IMR-90 (cell line): ENCODE data around the gene PPP1R2. TPM values are rescaled to one million over a fixed set of nuclear protein-coding genes. Genes with fewer than 3 reads are reported as not detected.

Experiments
- ATAC-seq: fragments of 200-7000 bp; cut with Tn5 transposase; 2 replicates; pipeline ENCODE4 v1.9.1; 2020; ENCODE audit warnings: low read depth, mild to moderate bottlenecking, moderate library complexity
- BruUV-seq: library from RNA; stranded (reverse); fragments of 400-500 nt; replicated peaks from 2 replicates; lab custom pipeline; 2021; lab: Mats Ljungman, UMichigan
- CTCF ChIA-PET: fragments of 300-600 bp; formaldehyde crosslinking; extraction: SDS; loops from one replicate; lab custom pipeline; 2021; ENCODE audit warnings: antibody characterized with exemption; lab: Yijun Ruan, JAX
- POLR2A ChIA-PET: fragments of 300-600 bp; sonication (Branson Sonifier 250); formaldehyde crosslinking; loops from one replicate; lab custom pipeline; 2022; ENCODE audit warnings: antibody characterized with exemption; ENCODE audit not compliant: unreplicated experiment; lab: Charles Lee
- DNase-seq: peaks from one replicate; pipeline ENCODE4 v3.0.0; 2013
- H2AFZ ChIP-seq: replicated peaks from 2 replicates; pipeline ENCODE3; 2013; ENCODE audit warnings: low read length, mild to moderate bottlenecking; ENCODE audit not compliant: poor library complexity
- H2AK5ac ChIP-seq: 2 replicates; pipeline ENCODE4 v1.6.1; 2013; ENCODE audit warnings: low read depth, low read length, inconsistent platforms
- H2AK9ac ChIP-seq: replicated peaks from 2 replicates; pipeline ENCODE3; 2013; ENCODE audit warnings: mild to moderate bottlenecking, low read depth, low read length, moderate library complexity; ENCODE audit not compliant: poor library complexity
- H2BK120ac ChIP-seq: 2 replicates; pipeline ENCODE4 v1.6.1; 2013; ENCODE audit warnings: low read depth, low read length, inconsistent platforms
- H2BK15ac ChIP-seq: 3 replicates; pipeline ENCODE4 v1.6.1; 2013; ENCODE audit warnings: low read depth, low read length, inconsistent platforms
- H2BK20ac ChIP-seq: 2 replicates; pipeline ENCODE4 v1.6.1; 2013; ENCODE audit warnings: low read depth, mild to moderate bottlenecking, inconsistent platforms, low read length, moderate library complexity
- H2BK5ac ChIP-seq: 2 replicates; pipeline ENCODE4 v1.6.1; 2013; ENCODE audit warnings: mild to moderate bottlenecking, low read depth, low read length, inconsistent platforms; ENCODE audit not compliant: poor library complexity, severe bottlenecking
- H3K14ac ChIP-seq: replicated peaks from 2 replicates; pipeline ENCODE4 v1.6.1; 2013; ENCODE audit warnings: low read depth, low read length, inconsistent platforms
- H3K18ac ChIP-seq: 2 replicates; pipeline ENCODE4 v1.6.1; 2013; ENCODE audit warnings: low read depth, low read length, control low read depth
- H3K23ac ChIP-seq: 2 replicates; pipeline ENCODE4 v1.6.1; 2013; ENCODE audit warnings: low read depth, low read length, inconsistent platforms
- H3K27ac ChIP-seq: 2 replicates; pipeline ENCODE4 v1.5.1; 2013; ENCODE audit warnings: mild to moderate bottlenecking, control low read depth, low read length; ENCODE audit not compliant: insufficient read depth
- H3K27me3 ChIP-seq: 2 replicates; pipeline ENCODE4 v1.6.1; 2013; ENCODE audit warnings: low read length; ENCODE audit not compliant: control insufficient read depth, insufficient read depth
- H3K36me3 ChIP-seq: 2 replicates; pipeline ENCODE4 v1.6.1; 2013; ENCODE audit warnings: low read length, mixed read lengths; ENCODE audit not compliant: control insufficient read depth, insufficient read depth
- H3K4ac ChIP-seq: 2 replicates; pipeline ENCODE4 v1.6.1; 2013; ENCODE audit warnings: low read depth, low read length, inconsistent platforms
- H3K4me1 ChIP-seq: 2 replicates; pipeline ENCODE4 v1.6.1; 2013; ENCODE audit warnings: low read length, mixed read lengths; ENCODE audit not compliant: control insufficient read depth, insufficient read depth
- H3K4me2 ChIP-seq: 2 replicates; pipeline ENCODE4 v1.6.1; 2013; ENCODE audit warnings: low read depth, mild to moderate bottlenecking, control low read depth, low read length, moderate library complexity
- H3K4me3 ChIP-seq: 2 replicates; pipeline ENCODE4 v1.5.1; 2013; ENCODE audit warnings: low read depth, mild to moderate bottlenecking, control low read depth, low read length, moderate library complexity; ENCODE audit not compliant: insufficient read depth
- H3K56ac ChIP-seq: 2 replicates; pipeline ENCODE4 v1.6.1; 2013; ENCODE audit warnings: low read length, inconsistent platforms; ENCODE audit not compliant: insufficient read depth; ENCODE audit errors: extremely low read depth
- H3K79me1 ChIP-seq, 2 experiments: 2 replicates each; pipeline ENCODE4 v1.6.1; 2013; ENCODE audit warnings: low read length in 2 of 2, inconsistent platforms in 1 of 2, low read depth in 1 of 2
- H3K9ac ChIP-seq: 2 replicates; pipeline ENCODE4 v1.6.1; 2013; ENCODE audit warnings: low read depth, low read length, control low read depth
- H3K9me1 ChIP-seq: 2 replicates; pipeline ENCODE4 v1.6.1; 2013; ENCODE audit warnings: low read length, inconsistent platforms; ENCODE audit not compliant: insufficient read depth
- H3K9me3 ChIP-seq: 2 replicates; pipeline ENCODE4 v1.6.1; 2013; ENCODE audit warnings: low read length; ENCODE audit not compliant: control insufficient read depth, insufficient read depth
- H4K20me1 ChIP-seq: 2 replicates; pipeline ENCODE4 v1.6.1; 2013; ENCODE audit warnings: low read length, inconsistent platforms; ENCODE audit not compliant: insufficient read depth
- H4K5ac ChIP-seq: 2 replicates; pipeline ENCODE4 v1.6.1; 2013; ENCODE audit warnings: mild to moderate bottlenecking, low read depth, low read length, control low read depth
- H4K8ac ChIP-seq, 2 experiments: 2 replicates each; pipeline ENCODE4 v1.6.1; 2013; ENCODE audit warnings: low read depth in 2 of 2, low read length in 2 of 2, control low read depth in 1 of 2, inconsistent platforms in 1 of 2
- H4K91ac ChIP-seq: 2 replicates; pipeline ENCODE4 v1.6.1; 2013; ENCODE audit warnings: low read depth, low read length, inconsistent platforms; ENCODE audit not compliant: insufficient read depth
- BHLHE40 ChIP-seq: fragments of 150-350 bp; IDR thresholded peaks from 2 replicates; pipeline ENCODE4 v1.6.1; 2016; ENCODE audit warnings: mild to moderate bottlenecking, low read depth, low read length
- CHD1 ChIP-seq: IDR thresholded peaks from 2 replicates; pipeline ENCODE4 v1.6.1; 2012; ENCODE audit warnings: low read depth, low read length, improper control_type of control experiment
- FOS ChIP-seq: fragments of 150-350 bp; IDR thresholded peaks from 2 replicates; pipeline ENCODE4 v1.6.1; 2016; ENCODE audit warnings: low read depth, low read length
- MAFK ChIP-seq: IDR thresholded peaks from 2 replicates; pipeline ENCODE4 v1.6.1; 2012; ENCODE audit warnings: low read depth, low read length, improper control_type of control experiment
- MAZ ChIP-seq: IDR thresholded peaks from 2 replicates; pipeline ENCODE4 v1.6.1; 2012; ENCODE audit warnings: low read depth, mild to moderate bottlenecking, low read length, improper control_type of control experiment, moderate library complexity, borderline replicate concordance
- MXI1 ChIP-seq: IDR thresholded peaks from 2 replicates; pipeline ENCODE4 v1.6.1; 2012; ENCODE audit warnings: low read depth, mild to moderate bottlenecking, low read length, moderate library complexity, borderline replicate concordance
- NFE2L2 ChIP-seq: fragments of 150-350 bp; IDR thresholded peaks from 2 replicates; pipeline ENCODE4 v1.6.1; 2016; ENCODE audit warnings: low read depth, mild to moderate bottlenecking, low read length
- RAD21 ChIP-seq: IDR thresholded peaks from 2 replicates; pipeline ENCODE4 v1.6.1; 2012; ENCODE audit warnings: low read length, improper control_type of control experiment
- RFX5 ChIP-seq: IDR thresholded peaks from 2 replicates; pipeline ENCODE4 v1.8.0; 2012; ENCODE audit warnings: low read depth, mild to moderate bottlenecking, low read length, moderate library complexity
- SMC3 ChIP-seq: fragments of 150-350 bp; IDR thresholded peaks from 2 replicates; pipeline ENCODE4 v1.6.1; 2016; ENCODE audit warnings: low read depth, mild to moderate bottlenecking, antibody characterized with exemption, low read length, moderate library complexity
- whole genome bisulfite sequencing, 2 experiments: methylation state at CpG; one replicate each; pipeline versions ENCODE4 v1.1.5 to v1.1.7; 2013; ENCODE audit warnings: missing lambda C conversion rate in 2 of 2; ENCODE audit not compliant: insufficient read length in 1 of 2; ENCODE audit errors: extremely low coverage in 2 of 2; 5-methylcytosine and 5-hydroxymethylcytosine counted together
- dilution Hi-C: fragments of 300-500 bp; cut with HindIII; formaldehyde crosslinking; loops from one replicate; pipeline ENCODE4 v1.14.3; 2018; ENCODE audit warnings: low sequenced_read_pairs; ENCODE audit not compliant: unreplicated experiment
- in situ Hi-C: fragments of 300-500 bp; cut with MboI; formaldehyde crosslinking; loops from 3 replicates; pipeline ENCODE4 v1.14.3; 2019; ENCODE audit warnings: low sequenced_read_pairs, inconsistent platforms, mixed read lengths
- intact Hi-C: fragments of 100-400 bp; cut with micrococcal nuclease; formaldehyde crosslinking; loops from 2 replicates; pipeline ENCODE4 v1.10.0; 2022
- polyA plus RNA-seq, 3 experiments: library from polyadenylated mRNA; depleted of rRNA; stranded (reverse); fragments of >200 nt; gene quantifications; 2 replicates each; pipeline ENCODE4 v1.2.3, GENCODE V29; 2012; ENCODE audit warnings: low replicate concordance in 1 of 3
- total RNA-seq: library from RNA; depleted of rRNA; stranded (reverse); fragments of >200 nt; gene quantifications from 2 replicates; pipeline ENCODE4 v1.2.3, GENCODE V29; 2012
- TF ChIP-seq, protein P1 (sequence below): conservative IDR thresholded peaks from 2 replicates; pipeline ENCODE4 v1.5.1; 2012; ENCODE audit warnings: mild to moderate bottlenecking, low read depth, low read length, improper control_type of control experiment
- TF ChIP-seq, protein P2 (sequence below): fragments of 150-350 bp; IDR thresholded peaks from 2 replicates; pipeline ENCODE4 v1.6.1; 2016; ENCODE audit warnings: low read depth, mild to moderate bottlenecking, low read length, moderate library complexity, borderline replicate concordance
- TF ChIP-seq, protein P3 (sequence below): fragments of 150-350 bp; IDR thresholded peaks from 2 replicates; pipeline ENCODE4 v1.6.1; 2017; ENCODE audit warnings: mild to moderate bottlenecking, antibody characterized with exemption, low read length, low read depth

The PPP1R2 gene
- total and polyA plus RNA-seq, 2 of the 4 experiments (the other 2 are of a cell fraction) = 9.2 to 36.0 TPM

DNA sequence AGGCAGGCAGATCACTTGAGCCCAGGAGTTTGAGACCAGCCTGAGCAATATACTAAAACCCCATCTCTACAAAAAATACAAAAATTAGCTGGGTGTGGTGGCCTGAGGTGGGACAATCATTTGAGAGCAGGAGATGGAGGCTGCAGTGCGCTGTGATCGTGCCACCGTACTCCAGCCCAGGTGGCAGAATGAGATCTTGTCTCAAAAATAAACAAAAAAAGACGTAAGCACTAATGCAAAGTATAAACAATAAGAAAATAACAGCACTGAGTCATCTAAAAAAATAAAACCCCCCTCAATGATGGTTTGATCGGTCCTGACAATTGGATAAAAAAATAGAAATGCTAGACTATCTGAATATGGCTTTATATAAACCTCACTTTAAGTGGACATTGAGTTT is 3.6 kb downstream of the PPP1R2 start:
- no peak overlapping the region for H3K23ac ChIP-seq
- dilution Hi-C loops = no loop called here
- BruUV-seq = no TSS peak
- no peak overlapping the region for H2BK15ac ChIP-seq
- 0 out of 2 replicates have a peak, but pooled peaks cover 1% of the 10 kb centered on the region for H3K36me3 ChIP-seq
- no peak overlapping the region for H2AK9ac ChIP-seq
- H4K20me1 ChIP-seq = peaks cover 47% of the 10 kb centered on the region
- H3K9ac ChIP-seq = no peak overlapping the region
- H2AFZ ChIP-seq = no peak overlapping the region
- H2BK120ac ChIP-seq = no peak overlapping the region
- TF ChIP-seq RAD21 = no peak
- no peak for TF ChIP-seq FOS
- no peak for TF ChIP-seq RFX5
- TF ChIP-seq MAZ = no peak
- TF ChIP-seq, protein P1, sequence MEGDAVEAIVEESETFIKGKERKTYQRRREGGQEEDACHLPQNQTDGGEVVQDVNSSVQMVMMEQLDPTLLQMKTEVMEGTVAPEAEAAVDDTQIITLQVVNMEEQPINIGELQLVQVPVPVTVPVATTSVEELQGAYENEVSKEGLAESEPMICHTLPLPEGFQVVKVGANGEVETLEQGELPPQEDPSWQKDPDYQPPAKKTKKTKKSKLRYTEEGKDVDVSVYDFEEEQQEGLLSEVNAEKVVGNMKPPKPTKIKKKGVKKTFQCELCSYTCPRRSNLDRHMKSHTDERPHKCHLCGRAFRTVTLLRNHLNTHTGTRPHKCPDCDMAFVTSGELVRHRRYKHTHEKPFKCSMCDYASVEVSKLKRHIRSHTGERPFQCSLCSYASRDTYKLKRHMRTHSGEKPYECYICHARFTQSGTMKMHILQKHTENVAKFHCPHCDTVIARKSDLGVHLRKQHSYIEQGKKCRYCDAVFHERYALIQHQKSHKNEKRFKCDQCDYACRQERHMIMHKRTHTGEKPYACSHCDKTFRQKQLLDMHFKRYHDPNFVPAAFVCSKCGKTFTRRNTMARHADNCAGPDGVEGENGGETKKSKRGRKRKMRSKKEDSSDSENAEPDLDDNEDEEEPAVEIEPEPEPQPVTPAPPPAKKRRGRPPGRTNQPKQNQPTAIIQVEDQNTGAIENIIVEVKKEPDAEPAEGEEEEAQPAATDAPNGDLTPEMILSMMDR = no peak
- no peak for TF ChIP-seq NFE2L2
- TF ChIP-seq, protein P2, sequence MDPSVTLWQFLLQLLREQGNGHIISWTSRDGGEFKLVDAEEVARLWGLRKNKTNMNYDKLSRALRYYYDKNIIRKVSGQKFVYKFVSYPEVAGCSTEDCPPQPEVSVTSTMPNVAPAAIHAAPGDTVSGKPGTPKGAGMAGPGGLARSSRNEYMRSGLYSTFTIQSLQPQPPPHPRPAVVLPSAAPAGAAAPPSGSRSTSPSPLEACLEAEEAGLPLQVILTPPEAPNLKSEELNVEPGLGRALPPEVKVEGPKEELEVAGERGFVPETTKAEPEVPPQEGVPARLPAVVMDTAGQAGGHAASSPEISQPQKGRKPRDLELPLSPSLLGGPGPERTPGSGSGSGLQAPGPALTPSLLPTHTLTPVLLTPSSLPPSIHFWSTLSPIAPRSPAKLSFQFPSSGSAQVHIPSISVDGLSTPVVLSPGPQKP = no peak
- no peak for TF ChIP-seq SMC3
- TF ChIP-seq MXI1 = no peak
- TF ChIP-seq MAFK = no peak
- TF ChIP-seq, protein P3, sequence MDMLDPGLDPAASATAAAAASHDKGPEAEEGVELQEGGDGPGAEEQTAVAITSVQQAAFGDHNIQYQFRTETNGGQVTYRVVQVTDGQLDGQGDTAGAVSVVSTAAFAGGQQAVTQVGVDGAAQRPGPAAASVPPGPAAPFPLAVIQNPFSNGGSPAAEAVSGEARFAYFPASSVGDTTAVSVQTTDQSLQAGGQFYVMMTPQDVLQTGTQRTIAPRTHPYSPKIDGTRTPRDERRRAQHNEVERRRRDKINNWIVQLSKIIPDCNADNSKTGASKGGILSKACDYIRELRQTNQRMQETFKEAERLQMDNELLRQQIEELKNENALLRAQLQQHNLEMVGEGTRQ = no peak
- TF ChIP-seq CHD1 = no peak
- no peak for TF ChIP-seq BHLHE40
- H3K56ac ChIP-seq = no peak overlapping the region
- WGBS, 2 experiments = no CpG with 5 or more reads among the region's 5 CpGs
- CTCF ChIA-PET = no interaction called here
- H3K4me3 ChIP-seq = no peak overlapping the region
- H3K4ac ChIP-seq = no peak overlapping the region
- no peak overlapping the region for H2BK20ac ChIP-seq
- H3K27ac ChIP-seq = no peak overlapping the region
- no peak for ATAC-seq
- no peak overlapping the region for H4K8ac ChIP-seq
- H3K9me1 ChIP-seq = peaks cover 10% of the 10 kb centered on the region
- H3K79me1 ChIP-seq = peaks cover 25 to 61% of the 10 kb centered on the region in 2 experiments
- H4K91ac ChIP-seq = no peak overlapping the region
- no peak overlapping the region for H3K18ac ChIP-seq
- no peak overlapping the region for H2BK5ac ChIP-seq
- POLR2A ChIA-PET = no interaction called here
- no peak for DNase-seq
- in situ Hi-C loops = no loop called here
- H3K4me2 ChIP-seq = no peak overlapping the region; the same call in 1 of the 2 replicates
- no peak overlapping the region for H2AK5ac ChIP-seq
- no peaks in the 10 kb centered on the region for H3K9me3 ChIP-seq
- peaks cover 2% of the 10 kb centered on the region; the same call in 1 of the 2 replicates for H3K27me3 ChIP-seq
- peaks cover 2% of the 10 kb centered on the region; the same call in 1 of the 2 replicates for H3K4me1 ChIP-seq
- H3K14ac ChIP-seq = no peak overlapping the region
- no peak overlapping the region for H4K5ac ChIP-seq
- intact Hi-C loops = no loop called here
